Measurements from ENCODE around the gene SEC24B. TPM values are rescaled to one million over a fixed set of nuclear protein-coding genes. Genes with fewer than 3 reads are reported as not detected.

The SEC24B gene
- total RNA-seq, 4 donors from 2014 or later = 39.5 to 49.1 (median 42.6) TPM

DNA sequence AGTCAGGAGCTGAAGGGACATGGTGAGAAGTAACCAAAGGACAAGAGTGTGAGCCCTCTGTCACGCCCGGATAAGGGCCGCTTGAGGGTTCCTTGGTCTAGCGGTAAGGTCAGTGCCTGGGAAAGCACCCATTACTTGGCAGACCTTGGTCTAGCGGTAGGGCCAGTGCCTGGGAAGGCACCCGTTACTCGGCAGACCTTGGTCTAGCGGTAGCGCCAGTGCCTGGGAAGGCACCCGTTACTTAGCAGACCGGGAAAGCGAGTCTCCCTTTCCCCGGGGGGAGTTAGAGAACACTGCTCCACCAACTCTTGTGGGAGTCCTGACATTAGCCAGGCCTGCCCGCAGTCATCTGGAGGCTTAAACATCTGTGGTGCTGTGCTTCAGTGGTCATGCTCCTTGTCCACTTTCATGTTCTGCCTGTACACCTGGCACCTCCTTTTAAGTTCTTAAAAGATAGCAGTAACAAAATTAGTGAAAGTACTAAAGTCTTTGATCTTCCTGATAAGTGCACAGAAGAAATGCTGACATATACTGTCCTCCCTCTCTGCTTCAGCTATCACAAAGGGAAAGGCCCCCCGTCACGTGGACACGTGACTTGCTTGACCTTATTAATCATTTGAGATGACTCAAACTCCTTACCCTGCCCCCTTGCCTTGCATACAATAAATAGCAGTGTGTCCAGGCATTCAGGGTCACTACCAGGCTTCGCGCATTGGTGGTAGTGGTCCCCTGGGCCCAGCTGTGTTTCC lies 9.3 kb upstream of the SEC24B start:
- H3K9me3 ChIP-seq = no peaks in the 10 kb centered on the region
- no peaks in the 10 kb centered on the region for H3K27me3 ChIP-seq
- DNase-seq = peak in 1 of 2 donors; percentile 2
- 91 to 94% methylated on average over 19 of the region's 19 CpGs for WGBS, 2 donors
- intact Hi-C loops (cut with DNase I) = loop anchor here (5.0 kb wide), 2 partner anchors 393 to 553 kb away; partner anchors contain the start of gene GAR1
- TF ChIP-seq CTCF (IDR thresholded peaks at IDR 0.05) (no peak), POLR2A (IDR thresholded peaks at IDR 0.05) (no peak)
- H3K27ac ChIP-seq = no peak overlapping the region
- H3K4me1 ChIP-seq = no peaks in the 10 kb centered on the region
- no peak overlapping the region for H3K4me3 ChIP-seq (replicated peaks in 1 of 3)
- no peaks in the 10 kb centered on the region for H3K36me3 ChIP-seq

DNA sequence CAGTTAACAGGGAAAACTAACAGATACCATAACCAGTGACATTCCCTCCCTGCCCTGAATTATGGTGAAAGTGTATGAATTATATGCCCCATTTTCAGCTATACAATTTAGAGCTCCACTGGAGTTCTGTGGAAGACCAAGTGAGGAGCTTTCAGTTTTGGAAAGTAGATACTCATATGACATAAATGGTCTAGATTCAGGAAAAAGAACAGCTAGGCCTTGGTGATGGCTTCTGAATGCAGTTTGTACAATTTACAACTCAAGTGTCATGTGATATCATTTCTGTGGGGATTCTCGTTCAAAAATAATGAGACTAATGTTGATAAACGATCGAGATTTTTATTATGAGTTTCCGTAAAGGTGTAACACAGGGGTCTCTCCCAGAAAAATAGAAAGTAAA lies 8.2 kb upstream of the SEC24B start:
- Histone ChIP-seq H3K27ac (no peak overlapping the region), H3K36me3 (no peaks in the 10 kb centered on the region), H3K4me1 (no peaks in the 10 kb centered on the region), H3K27me3 (no peaks in the 10 kb centered on the region), H3K4me3 (replicated peaks in 1 of 3) (no peak overlapping the region), H3K9me3 (no peaks in the 10 kb centered on the region)
- TF ChIP-seq CTCF (IDR thresholded peaks at IDR 0.05) (no peak), POLR2A (IDR thresholded peaks at IDR 0.05) (no peak)
- DNase-seq = no peak
- intact Hi-C loops (cut with DNase I) = no loop called here
- 96% methylated on average over 4 of the region's 4 CpGs for whole genome bisulfite sequencing, 2 donors

DNA sequence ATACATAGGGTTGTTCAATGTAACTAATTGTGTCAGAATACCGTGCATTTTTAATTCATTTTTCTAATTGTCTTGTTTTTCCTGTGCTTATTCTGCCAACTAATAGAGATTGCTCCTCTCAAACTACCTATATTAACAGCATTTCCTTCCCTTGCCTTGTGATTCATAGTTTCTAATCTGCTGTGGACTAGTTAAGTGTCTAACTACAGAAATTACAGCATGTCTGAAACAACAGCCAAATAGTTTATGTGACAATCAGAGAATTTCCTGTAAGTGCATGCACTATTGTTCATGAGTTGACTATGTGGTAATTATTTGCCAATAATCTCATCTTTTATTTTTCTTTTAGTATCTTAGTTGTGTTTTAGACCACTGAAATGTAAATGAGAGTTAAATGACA lies 4.1 kb upstream of the SEC24B start:
- TF ChIP-seq POLR2A (IDR thresholded peaks at IDR 0.05) (no peak), CTCF (IDR thresholded peaks at IDR 0.05) (no peak)
- H3K9me3 ChIP-seq = no peaks in the 10 kb centered on the region
- 86 to 90% methylated on average over 1 of the region's 1 CpG for WGBS, 2 donors
- H3K36me3 ChIP-seq = no peaks in the 10 kb centered on the region
- no peak overlapping the region for H3K4me3 ChIP-seq (replicated peaks in 1 of 3)
- no peak for DNase-seq
- peaks cover 5 to 8% of the 10 kb centered on the region in 2 donors for H3K4me1 ChIP-seq
- H3K27ac ChIP-seq = no peak overlapping the region
- H3K27me3 ChIP-seq = no peaks in the 10 kb centered on the region
- intact Hi-C loops (cut with DNase I) = no loop called here

DNA sequence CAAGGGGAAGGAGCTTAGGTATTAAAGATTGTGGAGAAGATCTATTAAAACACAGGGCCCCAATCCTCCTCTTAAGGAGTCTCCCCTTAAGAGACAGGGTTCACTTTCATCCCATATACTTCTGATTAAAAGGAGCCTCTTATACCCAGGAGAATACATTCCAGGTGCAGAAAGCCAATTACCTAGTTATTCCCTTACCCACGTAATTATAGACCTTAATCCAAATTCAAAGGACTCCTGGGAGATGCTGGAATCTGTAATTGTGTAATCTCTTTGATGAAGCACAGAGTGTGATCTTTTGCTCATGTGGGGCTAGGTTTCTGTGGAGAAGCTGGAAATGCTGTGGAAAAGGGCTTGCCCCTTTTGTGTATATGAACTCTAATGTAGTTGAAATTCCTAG lies 1.4 kb upstream of the SEC24B start:
- Histone ChIP-seq H3K27me3 (no peaks in the 10 kb centered on the region), H3K4me3 (replicated peaks in 1 of 3) (no peak overlapping the region), H3K9me3 (no peaks in the 10 kb centered on the region), H3K4me1 (peaks cover 21 to 29% of the 10 kb centered on the region in 2 donors), H3K27ac (peak overlapping the region in 1 of 3 donors; percentile 86), H3K36me3 (no peaks in the 10 kb centered on the region)
- no peak for DNase-seq
- intact Hi-C loops (cut with DNase I) = loop anchor here (5.0 to 10.0 kb wide), 4 partner anchors 123 to 375 kb away; partner anchors contain the start of genes CASP6 and PLA2G12A
- WGBS, 2 donors = 78 to 81% methylated on average over 1 of the region's 1 CpG
- TF ChIP-seq POLR2A (IDR thresholded peaks at IDR 0.05) (no peak), CTCF (IDR thresholded peaks at IDR 0.05) (no peak)

DNA sequence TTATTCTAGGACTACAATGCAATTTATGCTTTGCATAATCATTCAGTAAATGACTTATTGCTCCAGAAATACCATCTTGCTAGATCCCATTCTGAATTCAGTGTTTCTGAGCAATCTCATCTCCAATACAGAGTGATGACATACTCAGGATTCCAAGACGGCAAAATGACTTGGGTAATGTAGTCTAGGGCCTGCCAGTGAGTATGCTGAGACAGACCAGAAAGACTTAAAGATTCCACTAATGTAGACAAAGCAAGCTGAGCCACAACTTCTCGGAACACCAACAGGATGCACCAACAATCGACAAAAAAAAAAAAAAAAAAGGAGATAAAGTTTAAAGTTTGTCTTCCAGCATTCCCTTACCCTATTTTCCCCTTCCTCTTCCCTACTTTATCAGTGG lies 919 bp upstream of the SEC24B start:
- TF ChIP-seq CTCF (IDR thresholded peaks at IDR 0.05) (no peak), POLR2A (IDR thresholded peaks at IDR 0.05) (no peak)
- Histone ChIP-seq H3K4me1 (peaks cover 21 to 30% of the 10 kb centered on the region in 2 donors), H3K4me3 (replicated peaks in 1 of 3) (peak overlapping the region; percentile 49 to 70 (median 55)), H3K9me3 (no peaks in the 10 kb centered on the region), H3K27me3 (no peaks in the 10 kb centered on the region), H3K27ac (peak overlapping the region; percentile 86 to 95 (median 86)), H3K36me3 (no peaks in the 10 kb centered on the region)
- no peak for DNase-seq
- 23 to 25% methylated on average over 3 of the region's 3 CpGs for WGBS, 2 donors
- intact Hi-C loops (cut with DNase I) = loop anchor here (5.0 to 10.0 kb wide), 4 partner anchors 122 to 375 kb away; partner anchors contain the start of genes CASP6 and PLA2G12A

All from thyroid gland (tissue), 4 donors.